Glomerular endothelial cell (primary cell): ENCODE results near the gene KANK2. TPM values are rescaled to one million over a fixed set of nuclear protein-coding genes. Genes with fewer than 3 reads are reported as not detected.
A peak's percentile ranks its signal among the peaks of the same experiment; 100 is the strongest.
"Not testable (repeated sequence)": the region's sequence is repeated elsewhere in the genome, so short reads cannot be mapped to it uniquely, and the experiment has no call there.

Source experiments
- DNase-seq: peaks from one replicate; pipeline ENCODE4 v3.0.0-alpha.2; 2011; ENCODE audit warnings: low read depth, low spot score; ENCODE audit errors: extremely low read depth
- total RNA-seq: library from RNA; depleted of rRNA; stranded (reverse); fragments of >200 nt; gene quantifications from 2 replicates; pipeline ENCODE4 v1.2.3, GENCODE V29; 2015

Gene KANK2
- total RNA-seq, 1 donor from 2014 or later: 86.8 TPM

DNA sequence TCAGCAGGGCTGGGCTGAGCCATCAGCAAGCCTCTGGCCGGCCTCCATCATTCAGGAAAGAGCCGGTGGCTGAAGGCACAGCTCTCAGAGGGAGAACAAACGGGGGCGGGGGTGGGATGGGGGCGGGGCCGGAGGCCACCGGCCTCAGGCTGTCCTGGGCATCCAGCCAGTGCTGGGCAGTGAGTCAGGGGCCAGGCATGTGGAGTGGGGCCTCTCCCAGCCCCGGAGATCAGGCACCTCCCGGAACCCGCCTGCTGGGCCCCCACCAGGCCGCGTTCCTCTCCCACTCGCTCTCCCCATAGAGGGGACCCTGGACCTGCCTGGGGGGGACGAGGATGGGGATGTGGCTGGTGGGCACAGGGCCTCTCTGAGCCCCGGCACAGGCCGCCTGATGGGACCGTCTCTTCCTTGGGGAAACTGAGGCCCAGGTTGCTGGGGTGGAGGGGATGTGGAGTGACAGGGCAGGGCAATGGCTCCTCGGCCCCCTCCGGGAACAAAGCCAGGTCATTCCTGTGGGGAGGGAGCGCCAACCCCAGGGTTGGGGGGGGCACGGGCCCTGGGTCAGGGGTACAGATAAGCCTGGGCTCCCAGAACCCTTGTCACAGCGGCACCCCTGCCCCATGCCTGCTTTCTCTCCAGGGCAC, 54.7 kb downstream of the KANK2 start:
- no peak for DNase-seq

DNA sequence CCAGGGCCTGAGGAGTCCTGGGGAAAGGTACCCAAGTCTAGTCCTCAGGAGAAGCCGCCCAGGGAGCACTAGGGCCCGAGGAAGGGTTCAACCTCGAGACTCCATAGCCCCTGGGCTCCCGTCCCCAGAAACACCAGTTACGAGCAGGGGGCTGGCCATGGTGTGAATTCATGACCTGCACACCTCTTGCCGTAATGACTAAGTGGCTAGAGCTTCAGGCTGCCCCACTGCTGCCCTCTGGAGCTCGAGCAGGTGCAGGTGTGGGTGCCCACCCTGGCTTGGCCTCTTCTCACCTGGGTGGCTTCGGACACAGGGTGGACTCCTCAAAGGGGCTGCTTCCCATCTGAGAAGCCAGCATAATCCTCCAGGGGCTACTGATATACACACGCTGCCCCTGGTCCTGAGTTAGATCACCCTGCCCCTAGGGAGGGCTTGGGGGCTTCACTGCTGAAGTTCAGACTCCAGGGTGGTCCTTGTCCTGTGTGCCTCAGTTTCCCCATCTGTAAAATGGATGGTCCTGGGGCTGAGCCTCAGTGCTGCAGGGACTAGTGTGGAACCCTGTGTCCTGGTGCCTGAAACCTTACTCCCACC, 55.3 kb downstream of the KANK2 start:
- DNase-seq: no peak

DNA sequence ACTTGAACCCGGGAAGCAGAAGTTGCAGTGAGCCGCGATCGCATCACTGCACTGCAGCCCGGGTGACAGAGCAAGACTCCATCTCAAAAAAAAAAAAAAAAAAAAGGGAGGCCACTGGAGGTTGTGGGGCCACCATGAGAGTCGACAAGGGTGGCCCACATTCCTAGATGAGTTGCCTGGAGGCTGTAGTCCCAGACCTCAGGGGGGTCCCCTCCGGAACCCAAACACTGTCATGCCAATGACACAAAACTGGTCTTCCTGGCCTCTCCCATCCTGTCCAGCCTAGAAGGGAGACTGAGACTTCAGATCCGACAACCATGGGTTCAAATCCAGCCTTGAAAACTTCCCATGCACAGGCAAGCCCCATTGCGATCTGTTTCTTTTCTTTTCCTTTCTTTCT, 56.4 kb downstream of the KANK2 start:
- DNase-seq: no peak

- DNase-seq: not testable (repeated sequence)
Observed at GRCh38 chr19:11140023-11140538, 57.3 kb downstream of the KANK2 start.

- DNase-seq: no peak
Observed at GRCh38 chr19:11138601-11139300, 58.6 kb downstream of the KANK2 start.

GRCh38 chr19:11137542-11138384, 59.6 kb downstream of the KANK2 start:
- DNase-seq: no peak

- DNase-seq: no peak
Observed at GRCh38 chr19:11136400-11137101, 60.8 kb downstream of the KANK2 start.

DNA sequence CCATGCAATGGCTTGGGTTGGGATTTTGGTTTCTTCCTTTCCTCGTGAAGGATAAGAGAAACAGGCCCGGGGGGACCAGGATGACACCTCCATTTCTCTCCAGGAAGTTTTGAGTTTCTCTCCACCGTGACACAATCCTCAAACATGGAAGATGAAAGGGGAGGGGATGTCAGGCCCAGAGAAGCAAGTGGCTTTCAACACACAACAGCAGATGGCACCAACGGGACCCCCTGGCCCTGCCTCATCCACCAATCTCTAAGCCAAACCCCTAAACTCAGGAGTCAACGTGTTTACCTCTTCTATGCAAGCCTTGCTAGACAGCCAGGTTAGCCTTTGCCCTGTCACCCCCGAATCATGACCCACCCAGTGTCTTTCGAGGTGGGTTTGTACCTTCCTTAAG, 65.9 kb downstream of the KANK2 start:
- DNase-seq: no peak

DNA sequence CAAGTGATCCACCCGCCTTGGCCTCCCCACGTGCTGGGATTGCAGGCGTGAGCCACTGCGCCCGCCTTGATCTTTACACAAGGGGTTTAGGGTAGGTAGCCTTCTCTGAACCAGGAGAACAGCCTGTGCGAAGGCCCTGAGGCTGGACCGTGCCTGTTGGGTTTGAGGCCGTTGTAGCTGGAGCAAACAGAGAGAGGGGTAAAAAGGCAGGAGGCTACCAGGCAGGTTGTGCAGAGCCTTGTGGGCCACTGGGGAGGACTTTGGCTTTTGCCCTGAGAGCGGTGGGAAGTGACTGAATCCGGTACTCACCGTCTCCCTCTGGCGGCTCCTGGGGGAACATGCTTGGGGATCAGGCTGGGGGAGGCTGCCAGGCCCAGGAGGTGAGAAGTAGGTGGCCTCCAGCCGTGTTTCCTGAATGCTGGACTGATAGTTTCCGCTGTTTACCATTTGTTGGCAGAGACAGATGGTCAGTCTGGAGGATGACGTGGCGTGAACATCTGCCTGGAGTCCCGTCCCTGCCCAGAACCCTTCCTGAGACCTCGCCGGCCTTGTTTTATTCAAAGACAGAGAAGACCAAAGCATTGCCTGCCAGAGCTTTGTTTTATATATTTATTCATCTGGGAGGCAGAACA, 66.4 kb downstream of the KANK2 start:
- peak; percentile 70 for DNase-seq

GRCh38 chr19:11127905-11128304, 69.4 kb downstream of the KANK2 start:
- no peak for DNase-seq

GRCh38 chr19:11125994-11126685, 71.2 kb downstream of the KANK2 start:
- DNase-seq: no peak

DNA sequence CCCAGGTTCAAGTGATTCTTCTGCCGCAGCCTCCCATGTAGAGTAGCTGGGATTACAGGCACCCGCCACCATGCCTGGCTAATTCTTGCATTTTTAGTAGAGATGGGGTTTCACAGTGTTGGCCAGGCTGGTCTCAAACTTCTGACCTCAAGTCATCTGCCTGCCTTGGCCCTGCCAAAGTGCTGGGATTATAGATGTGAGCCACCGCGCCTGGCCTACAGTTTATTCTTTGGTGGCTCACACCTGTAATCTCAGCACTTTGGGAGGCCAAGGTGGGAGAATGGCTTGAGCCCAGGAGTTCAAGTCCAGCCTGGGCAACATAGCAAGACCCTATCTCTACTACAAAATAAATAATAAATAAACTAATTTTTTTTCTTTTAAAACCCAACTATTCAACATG, 73.2 kb downstream of the KANK2 start:
- not testable (repeated sequence) for DNase-seq

GRCh38 chr19:11123114-11123513, 74.2 kb downstream of the KANK2 start:
- no peak for DNase-seq

GRCh38 chr19:11121963-11122362, 75.4 kb downstream of the KANK2 start:
- not testable (repeated sequence) for DNase-seq

GRCh38 chr19:11116507-11116906, 80.8 kb downstream of the KANK2 start:
- DNase-seq: no peak

- DNase-seq: no peak
Observed at GRCh38 chr19:11115895-11116446, 81.4 kb downstream of the KANK2 start.

GRCh38 chr19:11115042-11115441, 82.3 kb downstream of the KANK2 start:
- DNase-seq: no peak
